NB4 (cell line): ENCODE results near the gene MGLL.

Source experiments
- DNase-seq: peaks from one replicate; pipeline ENCODE4 v3.0.0; 2010; ENCODE audit warnings: low read depth
- H3K4me3 ChIP-seq: one replicate; pipeline ENCODE4 v1.5.1; 2011; ENCODE audit warnings: mild to moderate bottlenecking, low read depth, low read length, moderate library complexity
- MYC ChIP-seq: IDR thresholded peaks from 2 replicates; pipeline ENCODE4 v1.6.1; 2011; ENCODE audit warnings: low read depth, low read length
- POLR2A ChIP-seq: IDR thresholded peaks from 2 replicates; pipeline ENCODE4 v1.6.1; 2011; ENCODE audit warnings: mild to moderate bottlenecking; ENCODE audit not compliant: insufficient read length; ENCODE audit errors: extremely low read depth
- TF ChIP-seq, protein P1 (sequence below): IDR thresholded peaks from 2 replicates; pipeline ENCODE4 v1.6.1; 2011; ENCODE audit warnings: low read depth, low read length
- TF ChIP-seq, protein P2 (sequence below): IDR thresholded peaks from one replicate; pipeline ENCODE4 v1.5.1; 2012; ENCODE audit warnings: low read depth, low read length

Gene MGLL

DNA sequence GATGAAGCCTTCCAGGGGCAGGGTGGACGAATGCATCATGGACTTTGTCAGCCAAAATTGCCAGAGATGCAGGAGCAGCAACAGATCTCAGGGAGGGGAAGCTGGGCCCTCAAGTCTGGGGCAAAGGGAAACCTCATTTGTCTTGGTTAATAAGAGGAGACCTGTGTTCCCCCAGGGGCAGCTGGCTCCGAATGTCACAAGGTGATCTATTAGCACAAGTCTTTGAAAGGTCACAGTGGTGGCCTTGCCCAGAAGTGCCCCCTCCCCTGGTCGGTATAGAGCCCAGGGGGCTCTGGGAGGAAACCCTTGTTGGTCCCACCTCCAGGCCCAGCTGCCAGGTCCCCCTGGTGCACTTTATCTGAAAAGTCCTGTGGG lies 103.4 kb downstream of the MGLL start:
- TF ChIP-seq, protein P1, sequence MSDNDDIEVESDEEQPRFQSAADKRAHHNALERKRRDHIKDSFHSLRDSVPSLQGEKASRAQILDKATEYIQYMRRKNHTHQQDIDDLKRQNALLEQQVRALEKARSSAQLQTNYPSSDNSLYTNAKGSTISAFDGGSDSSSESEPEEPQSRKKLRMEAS: no peak
- TF ChIP-seq POLR2A (no peak), MYC (no peak)
- TF ChIP-seq, protein P2, sequence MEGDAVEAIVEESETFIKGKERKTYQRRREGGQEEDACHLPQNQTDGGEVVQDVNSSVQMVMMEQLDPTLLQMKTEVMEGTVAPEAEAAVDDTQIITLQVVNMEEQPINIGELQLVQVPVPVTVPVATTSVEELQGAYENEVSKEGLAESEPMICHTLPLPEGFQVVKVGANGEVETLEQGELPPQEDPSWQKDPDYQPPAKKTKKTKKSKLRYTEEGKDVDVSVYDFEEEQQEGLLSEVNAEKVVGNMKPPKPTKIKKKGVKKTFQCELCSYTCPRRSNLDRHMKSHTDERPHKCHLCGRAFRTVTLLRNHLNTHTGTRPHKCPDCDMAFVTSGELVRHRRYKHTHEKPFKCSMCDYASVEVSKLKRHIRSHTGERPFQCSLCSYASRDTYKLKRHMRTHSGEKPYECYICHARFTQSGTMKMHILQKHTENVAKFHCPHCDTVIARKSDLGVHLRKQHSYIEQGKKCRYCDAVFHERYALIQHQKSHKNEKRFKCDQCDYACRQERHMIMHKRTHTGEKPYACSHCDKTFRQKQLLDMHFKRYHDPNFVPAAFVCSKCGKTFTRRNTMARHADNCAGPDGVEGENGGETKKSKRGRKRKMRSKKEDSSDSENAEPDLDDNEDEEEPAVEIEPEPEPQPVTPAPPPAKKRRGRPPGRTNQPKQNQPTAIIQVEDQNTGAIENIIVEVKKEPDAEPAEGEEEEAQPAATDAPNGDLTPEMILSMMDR: no peak
- no peak overlapping the region for H3K4me3 ChIP-seq
- no peak for DNase-seq

DNA sequence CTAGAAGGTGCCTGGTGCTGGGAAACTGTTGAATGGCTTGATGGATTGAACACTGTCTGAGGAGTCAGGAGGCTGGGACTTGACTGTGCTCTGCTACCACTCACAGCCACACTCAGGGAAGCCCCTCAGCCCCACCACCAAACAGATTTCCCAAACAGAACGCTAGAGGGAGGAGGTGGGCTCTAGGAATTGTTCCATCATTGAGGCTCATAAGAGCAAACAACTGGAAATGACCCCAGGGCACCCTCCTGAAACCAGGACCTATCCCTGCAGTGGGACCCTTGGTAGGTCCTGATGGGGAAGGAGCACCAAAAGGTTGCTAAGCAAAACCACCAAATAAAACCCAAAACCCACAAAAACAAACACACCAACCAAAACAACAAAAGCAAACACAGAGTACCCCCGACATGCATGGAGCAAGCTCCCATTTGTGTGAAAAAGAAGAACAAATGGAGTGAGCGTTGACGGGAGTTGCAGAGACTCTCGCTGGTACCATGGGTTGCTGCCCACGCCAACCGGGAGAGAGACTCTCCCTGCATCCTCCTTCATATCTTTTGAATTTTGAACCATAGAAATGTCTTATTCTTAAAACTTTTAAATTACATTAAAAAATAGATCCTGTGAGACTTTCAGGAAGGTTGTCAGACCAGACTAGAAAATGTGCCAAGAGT lies 103.9 kb downstream of the MGLL start:
- no peak for DNase-seq
- H3K4me3 ChIP-seq: no peak overlapping the region
- TF ChIP-seq MYC (no peak), POLR2A (no peak)
- TF ChIP-seq, protein P2: no peak
- TF ChIP-seq, protein P1: no peak

DNA sequence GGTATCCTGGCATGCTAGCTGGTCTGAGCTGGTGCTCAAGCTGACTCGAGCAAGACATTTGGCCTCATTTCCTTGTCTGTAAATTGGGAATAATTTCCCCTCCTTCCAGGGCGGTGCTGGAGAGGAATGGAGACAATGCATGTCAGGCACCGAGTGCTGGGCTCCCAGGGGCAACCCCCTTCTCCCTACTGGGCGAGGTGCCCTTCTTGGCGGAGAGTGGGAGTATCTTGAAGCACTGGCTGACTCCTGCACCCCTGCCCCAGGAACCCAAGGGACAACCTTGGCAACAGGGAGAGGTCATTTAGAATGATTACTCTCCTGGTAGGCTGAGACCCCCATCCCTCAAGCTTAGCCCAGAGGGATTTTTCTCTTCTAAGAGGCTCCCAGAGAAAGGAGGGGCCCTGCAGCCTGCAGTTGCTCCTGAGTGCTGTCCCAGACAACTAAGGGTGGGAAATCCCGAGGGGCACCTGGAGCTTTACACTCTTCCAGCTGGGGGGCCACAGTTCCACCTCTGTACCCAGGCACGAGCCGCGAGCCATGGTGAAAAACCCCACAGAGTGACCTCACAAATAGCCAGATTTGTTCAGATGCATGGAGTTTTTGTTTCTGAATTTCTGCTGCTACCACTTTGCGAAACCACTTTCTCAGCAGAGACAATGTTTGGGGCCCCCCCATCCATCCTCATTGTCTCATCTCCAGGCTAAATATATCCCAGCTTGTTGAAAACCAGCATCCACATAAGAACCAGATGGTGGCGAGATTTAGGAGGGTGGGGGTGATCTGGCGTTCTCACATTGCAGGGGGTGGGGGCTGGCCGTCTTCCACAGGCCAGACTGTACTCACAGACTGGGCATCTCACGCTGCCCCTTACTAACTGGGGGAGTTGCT lies 104.7 kb downstream of the MGLL start:
- no peak for DNase-seq
- no peak for TF ChIP-seq MYC
- TF ChIP-seq, protein P1: no peak
- TF ChIP-seq POLR2A: no peak
- TF ChIP-seq, protein P2: no peak
- no peak overlapping the region for H3K4me3 ChIP-seq

DNA sequence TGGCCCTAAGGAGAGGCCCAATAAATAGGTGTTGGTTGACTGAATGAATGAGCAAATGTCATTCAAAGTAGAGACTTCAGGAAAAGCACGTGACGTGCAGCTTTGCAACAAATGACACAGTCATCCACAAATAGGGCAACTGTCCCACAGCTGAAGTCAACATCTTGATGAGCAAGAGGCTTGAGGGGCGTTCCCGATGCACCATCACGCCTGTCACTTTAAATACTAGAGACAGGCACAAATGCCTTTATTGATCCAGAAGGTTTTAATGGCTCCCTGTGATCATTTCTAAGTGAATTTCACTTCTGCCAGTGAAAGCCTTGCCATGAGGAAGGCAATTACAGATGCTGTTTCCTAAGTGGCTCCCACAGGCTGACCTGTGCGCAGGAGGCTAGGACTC lies 105.9 kb downstream of the MGLL start:
- no peak for TF ChIP-seq MYC
- TF ChIP-seq, protein P1: peak; percentile 8; the same call in 1 of the 2 replicates
- no peak for DNase-seq
- H3K4me3 ChIP-seq: no peak overlapping the region

DNA sequence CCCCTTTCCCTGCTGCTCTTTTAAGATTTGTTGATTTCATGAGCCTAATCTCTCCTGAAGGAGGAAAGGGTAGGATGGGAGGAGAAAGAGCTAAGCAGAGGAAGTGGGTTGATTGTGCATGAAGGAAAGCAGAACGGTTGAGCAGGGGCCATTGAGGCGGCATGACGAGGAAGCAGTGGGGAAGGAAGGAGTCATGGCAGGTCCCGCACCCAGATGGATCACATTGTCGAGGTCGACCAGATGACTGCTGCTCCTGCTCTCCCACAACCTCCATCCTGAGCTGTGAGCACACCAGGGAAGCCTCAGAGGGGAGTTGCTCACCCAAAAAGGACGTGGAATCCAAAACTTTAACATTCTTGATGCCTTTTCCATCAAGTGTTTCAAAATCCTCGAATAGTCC lies 106.8 kb downstream of the MGLL start:
- no peak for DNase-seq
- TF ChIP-seq, protein P1: no peak
- TF ChIP-seq, protein P2: no peak
- TF ChIP-seq POLR2A (no peak), MYC (no peak)
- no peak overlapping the region for H3K4me3 ChIP-seq

DNA sequence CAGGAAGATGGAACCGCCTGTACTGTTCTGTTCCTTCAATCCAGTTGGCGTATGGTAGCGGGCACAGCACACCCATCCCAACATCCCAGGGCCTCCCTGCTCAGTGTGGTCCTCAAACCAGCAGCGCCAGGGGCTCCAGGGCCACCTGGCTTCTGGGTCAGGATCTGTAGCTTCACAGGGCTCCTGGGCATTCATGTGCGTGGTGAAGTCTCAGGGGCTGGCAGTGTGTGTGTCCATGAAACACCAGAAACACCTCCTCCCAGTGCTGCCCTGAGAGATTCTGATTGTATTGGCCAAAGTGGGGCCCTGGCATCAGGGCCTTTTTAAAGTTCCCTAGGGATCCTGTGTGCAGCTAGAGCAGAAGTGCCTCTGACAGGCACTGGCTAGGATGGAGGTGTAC lies 107.4 kb downstream of the MGLL start:
- no peak overlapping the region for H3K4me3 ChIP-seq
- TF ChIP-seq, protein P1: no peak
- TF ChIP-seq POLR2A (no peak), MYC (no peak)
- TF ChIP-seq, protein P2: no peak
- peak; percentile 19 for DNase-seq
